ENCODE results near the gene TUBA4B.

GRCh38 chr2:219270055-219270372, 17.0 kb downstream of the TUBA4B start:
- TF ChIP-seq EZH2phosphoT487 (IDR thresholded peaks at IDR 0.05; ENCODE audit: insufficient read depth, low read depth) = no peak
- no peak for TF ChIP-seq EZH2 (IDR thresholded peaks at IDR 0.05; ENCODE audit: insufficient read depth, poor library complexity, severe bottlenecking)

Data from GM23248 (cell line).